ENCODE data around the gene DOCK3.

DNA sequence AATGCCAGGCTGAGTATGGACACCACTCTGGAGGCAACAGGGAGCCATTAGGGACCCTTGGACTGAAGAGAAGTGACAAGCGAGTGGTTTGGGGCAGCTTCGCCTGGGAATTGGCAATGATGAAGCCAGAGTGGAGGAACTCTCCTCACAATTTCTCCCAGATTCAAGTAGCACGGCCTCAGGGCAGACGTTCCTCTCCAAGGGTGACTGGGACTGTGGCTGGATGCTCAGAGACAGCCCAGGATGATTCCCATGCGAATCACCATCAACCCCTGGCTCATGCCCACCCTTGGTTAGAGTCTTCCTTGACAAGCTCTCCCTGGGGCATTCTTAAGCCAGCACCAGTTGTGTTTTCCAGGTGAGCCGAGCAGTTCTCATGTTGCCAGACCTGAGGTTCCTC lies 16.3 kb upstream of the DOCK3 start:
- TF ChIP-seq, protein P1, sequence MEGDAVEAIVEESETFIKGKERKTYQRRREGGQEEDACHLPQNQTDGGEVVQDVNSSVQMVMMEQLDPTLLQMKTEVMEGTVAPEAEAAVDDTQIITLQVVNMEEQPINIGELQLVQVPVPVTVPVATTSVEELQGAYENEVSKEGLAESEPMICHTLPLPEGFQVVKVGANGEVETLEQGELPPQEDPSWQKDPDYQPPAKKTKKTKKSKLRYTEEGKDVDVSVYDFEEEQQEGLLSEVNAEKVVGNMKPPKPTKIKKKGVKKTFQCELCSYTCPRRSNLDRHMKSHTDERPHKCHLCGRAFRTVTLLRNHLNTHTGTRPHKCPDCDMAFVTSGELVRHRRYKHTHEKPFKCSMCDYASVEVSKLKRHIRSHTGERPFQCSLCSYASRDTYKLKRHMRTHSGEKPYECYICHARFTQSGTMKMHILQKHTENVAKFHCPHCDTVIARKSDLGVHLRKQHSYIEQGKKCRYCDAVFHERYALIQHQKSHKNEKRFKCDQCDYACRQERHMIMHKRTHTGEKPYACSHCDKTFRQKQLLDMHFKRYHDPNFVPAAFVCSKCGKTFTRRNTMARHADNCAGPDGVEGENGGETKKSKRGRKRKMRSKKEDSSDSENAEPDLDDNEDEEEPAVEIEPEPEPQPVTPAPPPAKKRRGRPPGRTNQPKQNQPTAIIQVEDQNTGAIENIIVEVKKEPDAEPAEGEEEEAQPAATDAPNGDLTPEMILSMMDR (IDR thresholded peaks at IDR 0.05; ENCODE audit: low read depth, low read length, poor library complexity, severe bottlenecking) = no peak
- TF ChIP-seq EZH2phosphoT487 (IDR thresholded peaks at IDR 0.05; ENCODE audit: borderline replicate concordance, low read length) = no peak

All from DOHH2 (cell line).